Inferior parietal cortex (tissue), 1 donor: ENCODE results near the gene C19orf53.

Experiments
- DNase-seq: peaks from one replicate; pipeline ENCODE4 v3.0.0-alpha.2; 2016; ENCODE audit errors: extremely low spot score

The C19orf53 gene

GRCh38 chr19:13796301-13797057, 22.2 kb downstream of the C19orf53 start:
- DNase-seq: no peak

- DNase-seq: no peak
These were observed 22.8 kb downstream of the C19orf53 start for GRCh38 chr19:13797058-13797440.

GRCh38 chr19:13797870-13798269, 23.6 kb downstream of the C19orf53 start:
- DNase-seq: no peak

GRCh38 chr19:13799669-13800068, 25.4 kb downstream of the C19orf53 start:
- no peak for DNase-seq

GRCh38 chr19:13803038-13803437, 28.8 kb downstream of the C19orf53 start:
- no peak for DNase-seq

GRCh38 chr19:13804830-13805683, 30.8 kb downstream of the C19orf53 start:
- DNase-seq: no peak

GRCh38 chr19:13806728-13807127, 32.5 kb downstream of the C19orf53 start:
- no peak for DNase-seq

- DNase-seq: no peak
These were observed 33.3 kb downstream of the C19orf53 start for GRCh38 chr19:13807421-13808021.

GRCh38 chr19:13808856-13809255, 34.6 kb downstream of the C19orf53 start:
- DNase-seq: no peak

GRCh38 chr19:13812544-13812943, 38.3 kb downstream of the C19orf53 start:
- DNase-seq: no peak

- no peak for DNase-seq
These were observed 38.9 kb downstream of the C19orf53 start for GRCh38 chr19:13813147-13813546.

GRCh38 chr19:13814550-13814949, 40.3 kb downstream of the C19orf53 start:
- DNase-seq: no peak

- DNase-seq: no peak
These were observed 42.9 kb downstream of the C19orf53 start for GRCh38 chr19:13817018-13817614.

- DNase-seq: no peak
These were observed 43.5 kb downstream of the C19orf53 start for GRCh38 chr19:13817615-13818371.

GRCh38 chr19:13819238-13819637, 45.0 kb downstream of the C19orf53 start:
- no peak for DNase-seq

- DNase-seq: no peak
These were observed 47.0 kb downstream of the C19orf53 start for GRCh38 chr19:13821292-13821691.

GRCh38 chr19:13823256-13823655, 49.0 kb downstream of the C19orf53 start:
- no peak for DNase-seq

GRCh38 chr19:13823901-13824300, 49.6 kb downstream of the C19orf53 start:
- DNase-seq: no peak

GRCh38 chr19:13824703-13825102, 50.4 kb downstream of the C19orf53 start:
- DNase-seq: no peak

- DNase-seq: no peak
These were observed 51.5 kb downstream of the C19orf53 start for GRCh38 chr19:13825489-13826441.
